C4-2B (cell line): Measurements from ENCODE around the gene PIAS2.

Experiments used
- CTCF ChIP-seq: fragments of 450-650 bp; conservative IDR thresholded peaks from 2 replicates; pipeline ENCODE4 v1.5.1; 2017; ENCODE audit warnings: mild to moderate bottlenecking
- ZFX ChIP-seq: fragments of 450-650 bp; IDR thresholded peaks from 2 replicates; pipeline ENCODE4 v1.6.1; 2017

- no peak for TF ChIP-seq CTCF
- TF ChIP-seq ZFX = no peak
Measured at GRCh38 chr18:46953195-46953594, 35.9 kb upstream of the PIAS2 start.
